Measurements from ENCODE around the gene PXYLP1.

Gene PXYLP1

DNA sequence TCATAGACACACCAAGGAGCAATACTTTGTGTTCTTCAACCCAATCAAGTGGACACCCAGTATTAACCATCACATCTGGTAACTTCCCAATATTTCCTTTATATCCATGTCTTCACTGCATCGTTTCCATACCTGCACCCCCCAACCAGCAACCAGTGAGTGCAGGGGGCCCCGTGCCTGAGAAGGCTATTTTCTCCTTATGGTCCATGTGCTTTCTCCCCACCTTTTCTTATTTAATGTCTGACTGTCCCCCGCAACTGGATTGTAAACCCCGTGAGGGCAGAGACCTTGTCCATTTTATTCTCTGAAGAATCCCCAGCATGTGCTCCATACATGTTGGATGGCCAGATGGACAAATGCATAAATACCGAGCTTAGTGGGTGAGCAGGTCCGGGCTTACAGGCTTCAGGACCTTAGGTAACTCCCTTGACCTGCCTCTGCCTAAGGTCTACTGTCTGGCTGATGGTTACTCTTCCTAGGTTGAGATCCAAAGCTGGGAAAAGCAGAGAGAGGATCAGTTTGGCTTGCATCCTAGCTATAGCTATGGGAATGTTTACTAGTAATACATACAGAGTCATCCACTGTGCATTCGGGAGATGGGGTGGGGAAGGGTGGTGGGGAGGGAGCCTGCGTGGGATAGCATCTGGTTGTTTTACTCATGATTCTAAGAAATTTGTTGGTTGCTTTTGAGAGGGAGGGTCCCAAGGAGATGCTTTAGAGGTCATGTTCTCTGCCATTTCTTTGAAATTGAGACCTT, 41.5 kb downstream of the PXYLP1 start:
- DNase-seq (ENCODE audit: low read depth) = no peak

DNA sequence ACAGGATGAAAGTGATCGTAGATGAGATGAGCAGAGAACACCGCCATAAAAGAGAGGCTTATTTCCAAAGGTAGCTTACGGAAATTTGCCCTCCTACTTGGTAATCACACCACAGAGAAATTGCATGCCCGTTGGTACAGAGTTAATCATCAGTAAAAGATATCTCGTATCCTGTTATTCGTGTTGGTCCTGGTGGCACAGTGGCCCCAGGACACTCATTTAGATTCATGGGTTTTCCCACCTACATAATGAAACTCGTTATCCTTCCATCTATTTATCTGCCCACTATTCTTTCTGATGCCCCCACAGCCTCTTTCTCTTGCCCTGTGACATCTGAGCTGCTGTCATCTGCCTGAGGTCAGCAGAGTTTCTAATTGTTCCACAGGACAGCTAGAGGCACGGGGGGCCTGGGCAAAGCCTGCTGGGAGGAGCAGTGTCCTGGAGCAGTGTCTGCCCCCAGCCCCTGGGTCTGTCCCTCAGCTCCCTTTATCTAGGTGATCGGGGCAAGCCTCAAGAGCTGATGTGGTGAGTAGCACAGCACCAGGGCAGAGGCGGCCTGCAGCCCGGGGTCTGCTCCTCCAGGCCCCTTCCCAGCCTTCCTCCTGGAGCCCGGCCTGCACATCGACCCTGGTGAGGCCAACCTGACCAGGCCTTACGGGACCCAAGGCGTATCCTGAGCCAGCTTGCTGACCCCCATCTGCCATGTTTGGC, 42.2 kb downstream of the PXYLP1 start:
- DNase-seq (ENCODE audit: low read depth) = no peak

DNA sequence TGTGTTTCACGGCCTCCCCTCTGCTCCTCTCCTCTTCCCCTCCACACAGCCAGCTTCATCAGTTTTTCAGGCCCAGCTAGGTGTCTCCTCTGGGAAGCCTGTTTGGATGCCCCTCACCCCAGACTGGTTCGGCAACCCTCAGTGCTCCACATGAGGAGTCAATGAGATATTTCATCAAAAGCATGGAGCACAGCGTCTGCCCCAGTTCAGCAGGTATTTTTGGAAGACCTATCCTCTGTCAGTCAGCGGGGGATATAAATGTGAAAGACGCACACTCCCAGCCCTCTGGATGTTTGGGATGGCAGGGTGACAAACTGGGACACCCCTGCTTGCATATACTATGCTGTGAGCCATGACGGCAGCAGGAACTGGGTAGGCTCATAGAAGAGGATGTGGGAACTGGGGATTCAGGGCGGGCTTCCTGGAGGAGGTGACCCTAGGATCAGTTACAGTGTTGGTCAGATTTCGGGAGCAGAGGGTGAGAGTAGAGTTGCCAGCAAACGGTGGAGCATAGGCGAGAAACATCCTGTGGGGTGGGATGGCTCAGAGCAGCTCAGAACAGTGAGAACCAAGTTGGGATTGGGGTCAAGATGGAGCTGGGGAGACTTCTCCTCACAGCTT, 42.9 kb downstream of the PXYLP1 start:
- DNase-seq (ENCODE audit: low read depth) = no peak

DNA sequence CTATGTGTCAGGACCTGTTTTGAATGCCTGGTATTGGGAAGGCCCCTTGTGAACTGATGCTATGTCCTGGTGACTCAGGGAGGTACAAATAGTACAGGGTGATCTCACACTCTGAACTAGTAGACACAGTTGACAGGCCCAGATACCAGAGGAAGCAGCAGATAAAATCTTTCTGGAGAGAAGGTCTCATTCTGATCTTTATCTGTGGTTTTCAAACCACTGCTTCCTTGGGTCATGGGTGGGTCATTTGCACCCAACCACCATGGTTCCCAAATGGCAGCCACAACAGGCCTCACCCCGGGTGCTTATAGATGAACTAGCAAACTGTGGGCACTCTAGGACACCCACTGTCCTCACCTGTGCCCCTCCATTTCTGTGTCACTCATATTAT, 43.4 kb downstream of the PXYLP1 start:
- DNase-seq (ENCODE audit: low read depth) = no peak

DNA sequence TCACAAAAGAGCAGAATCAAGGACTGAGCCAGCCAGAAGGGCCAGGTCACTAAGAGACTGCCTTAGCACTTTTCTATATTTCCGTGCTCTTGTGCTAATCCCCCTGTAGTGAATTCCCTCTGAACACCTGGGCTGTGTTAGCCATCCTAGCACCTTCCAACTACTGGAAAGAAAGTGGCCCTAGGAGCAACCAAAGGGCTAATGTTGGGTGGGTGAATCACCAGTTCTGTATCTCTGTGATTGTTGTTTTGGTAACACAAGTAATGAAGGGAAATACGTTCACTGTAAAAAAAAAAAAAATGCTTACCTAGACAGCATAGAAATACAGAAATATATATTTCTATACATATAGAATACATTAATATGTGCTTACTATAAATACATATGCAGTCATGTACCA, 43.9 kb downstream of the PXYLP1 start:
- DNase-seq (ENCODE audit: low read depth) = no peak

DNA sequence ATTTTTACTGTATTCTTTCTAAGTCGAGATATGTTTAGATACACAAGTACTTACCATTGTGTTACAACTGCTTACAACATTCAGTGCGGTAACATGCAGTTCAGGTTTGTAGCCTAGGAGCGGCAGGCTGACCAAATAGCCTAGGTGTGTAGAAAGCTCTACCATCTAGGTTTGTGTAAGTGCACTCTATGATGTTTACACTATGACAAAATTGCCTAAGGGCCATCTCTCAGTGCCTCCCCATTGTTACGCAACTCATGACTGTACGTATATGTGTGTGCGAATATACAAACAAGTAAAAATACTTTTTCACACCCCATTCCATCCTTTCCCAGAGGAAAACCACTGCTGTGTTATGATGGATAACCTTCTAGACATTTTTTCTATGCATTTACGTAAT, 44.3 kb downstream of the PXYLP1 start:
- DNase-seq (ENCODE audit: low read depth) = no peak

DNA sequence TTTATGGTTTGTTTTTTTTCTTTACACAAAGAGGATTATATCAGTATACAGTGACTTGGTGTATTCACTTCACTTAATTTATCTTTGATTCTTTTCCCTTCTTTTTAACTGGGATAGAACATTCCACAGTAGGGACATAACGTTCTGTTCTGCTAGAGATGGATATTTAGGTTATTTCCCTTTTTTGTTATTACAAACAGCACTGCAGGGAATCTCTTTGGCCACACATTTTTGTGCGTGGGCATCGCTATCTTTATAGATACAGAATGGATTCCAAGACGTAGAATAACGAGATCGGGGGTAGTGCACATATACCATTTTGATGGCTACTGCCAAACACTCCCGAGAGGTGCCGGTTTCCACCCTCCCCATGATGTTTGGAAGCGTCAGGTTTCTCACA, 44.8 kb downstream of the PXYLP1 start:
- no peak for DNase-seq (ENCODE audit: low read depth)

DNA sequence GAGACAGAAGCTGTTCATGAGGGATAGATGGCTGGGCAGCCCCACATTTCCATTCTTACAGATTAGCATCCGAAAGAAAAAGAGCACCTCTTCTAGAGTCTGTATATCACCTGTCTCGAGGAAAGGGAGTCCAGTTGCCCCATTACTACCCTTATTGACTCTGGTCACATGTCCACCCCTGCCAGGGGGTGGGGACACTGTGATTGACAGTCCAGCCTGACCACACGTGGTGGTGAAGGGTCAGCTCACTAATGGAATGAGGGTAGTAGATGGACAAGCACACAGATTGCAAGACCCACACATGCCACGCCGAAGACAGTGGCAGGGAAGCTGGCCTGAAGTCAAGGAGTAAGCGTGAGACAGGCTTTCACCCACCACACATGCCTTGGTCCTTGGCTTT, 45.8 kb downstream of the PXYLP1 start:
- no peak for DNase-seq (ENCODE audit: low read depth)

DNA sequence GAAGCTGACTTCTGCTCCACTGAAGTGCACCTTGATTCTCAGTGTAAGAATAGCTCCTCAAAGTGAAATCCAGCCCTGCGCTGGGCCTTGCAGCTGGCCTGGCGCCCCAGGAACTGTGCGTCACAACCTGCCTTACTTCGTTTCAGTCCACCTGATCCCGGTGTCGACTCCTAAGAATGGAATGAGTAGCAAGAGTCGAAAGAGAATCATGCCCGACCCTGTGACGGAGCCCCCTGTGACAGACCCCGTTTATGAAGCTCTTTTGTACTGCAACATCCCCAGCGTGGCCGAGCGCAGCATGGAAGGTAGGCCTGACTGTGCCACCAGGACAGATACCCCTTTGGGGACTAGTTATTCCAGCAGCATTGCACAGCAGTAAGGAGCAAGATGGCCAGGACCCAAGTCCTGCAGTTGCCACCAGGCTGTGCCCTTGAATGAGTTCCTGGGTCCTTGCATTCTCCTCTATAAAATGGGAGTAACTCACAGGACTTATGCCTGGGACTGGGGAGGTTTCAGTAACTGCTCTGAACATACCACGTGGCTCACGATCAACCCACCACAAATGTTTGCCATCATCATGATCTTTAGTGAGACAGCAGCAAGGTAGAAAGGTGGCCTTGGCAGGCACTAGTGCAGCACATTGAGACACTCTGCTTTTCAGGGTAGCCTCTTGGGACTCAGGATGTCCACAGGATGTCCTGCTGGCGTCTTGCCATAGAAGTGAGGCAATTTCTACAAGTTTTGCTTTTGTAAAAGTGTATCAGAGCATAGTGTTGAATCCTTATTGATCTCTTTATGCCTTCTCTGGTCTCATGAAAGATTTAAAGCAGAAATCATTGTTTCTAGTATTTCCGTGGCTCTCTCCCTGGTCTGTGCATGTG, 46.8 kb downstream of the PXYLP1 start:
- DNase-seq (ENCODE audit: low read depth) = no peak

DNA sequence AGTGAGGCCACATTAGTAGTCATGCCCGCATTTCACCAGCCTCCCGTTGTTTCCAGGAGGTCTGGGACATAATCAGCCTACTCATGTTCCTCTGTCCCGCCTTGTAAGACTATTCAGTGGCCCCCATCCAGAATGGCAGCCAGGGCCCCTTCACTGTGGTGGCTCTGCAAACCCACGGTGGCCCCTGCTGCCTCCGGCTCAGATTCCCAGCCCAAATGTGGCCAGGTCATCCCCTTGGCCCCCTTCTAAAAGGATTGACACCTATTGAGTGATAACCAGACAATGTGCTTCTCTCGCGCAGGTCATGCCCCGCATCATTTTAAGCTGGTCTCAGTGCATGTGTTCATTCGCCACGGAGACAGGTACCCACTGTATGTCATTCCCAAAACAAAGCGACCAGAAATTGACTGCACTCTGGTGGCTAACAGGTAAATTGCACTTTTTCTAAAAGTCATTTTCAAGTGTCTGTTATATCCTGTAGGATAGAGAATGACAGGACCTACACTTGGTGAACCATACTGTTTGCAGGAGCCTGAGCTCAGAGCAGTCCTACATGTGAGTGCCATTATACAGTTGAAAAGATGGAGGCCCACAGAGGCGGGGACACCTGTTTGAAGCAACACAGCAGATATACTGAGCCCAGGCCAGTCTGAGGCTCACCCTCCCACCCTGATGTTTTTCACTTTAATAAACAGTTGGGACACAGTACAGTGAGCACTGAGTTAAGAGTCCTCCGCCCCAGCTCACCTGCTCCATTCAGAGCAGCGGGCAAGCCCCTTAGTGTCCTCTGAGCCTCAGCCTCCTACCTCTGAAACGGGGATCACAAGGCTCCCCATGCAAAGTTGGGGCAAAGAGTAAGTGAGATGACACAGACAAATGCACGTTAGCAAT, 47.7 kb downstream of the PXYLP1 start:
- no peak for DNase-seq (ENCODE audit: low read depth)

DNA sequence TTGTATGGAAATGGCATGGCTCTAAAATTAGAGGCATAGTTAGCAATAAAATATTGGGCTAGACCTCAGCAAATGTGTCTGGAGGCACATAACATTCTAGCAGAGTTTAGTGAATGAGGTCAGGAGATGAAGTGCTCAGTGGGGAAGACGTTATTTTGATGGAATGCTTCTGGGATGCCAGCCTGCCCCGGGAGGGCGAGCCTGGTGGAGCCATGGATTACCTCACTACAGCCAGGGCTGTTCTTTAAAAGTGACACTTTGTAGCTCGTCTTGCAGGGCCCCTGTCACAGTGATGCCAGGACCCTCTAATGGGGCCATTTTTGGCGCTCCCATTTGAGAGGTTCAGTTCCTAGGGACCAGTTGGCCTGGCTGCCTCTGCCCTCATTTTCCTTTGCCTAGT, 48.5 kb downstream of the PXYLP1 start:
- DNase-seq (ENCODE audit: low read depth) = no peak

DNA sequence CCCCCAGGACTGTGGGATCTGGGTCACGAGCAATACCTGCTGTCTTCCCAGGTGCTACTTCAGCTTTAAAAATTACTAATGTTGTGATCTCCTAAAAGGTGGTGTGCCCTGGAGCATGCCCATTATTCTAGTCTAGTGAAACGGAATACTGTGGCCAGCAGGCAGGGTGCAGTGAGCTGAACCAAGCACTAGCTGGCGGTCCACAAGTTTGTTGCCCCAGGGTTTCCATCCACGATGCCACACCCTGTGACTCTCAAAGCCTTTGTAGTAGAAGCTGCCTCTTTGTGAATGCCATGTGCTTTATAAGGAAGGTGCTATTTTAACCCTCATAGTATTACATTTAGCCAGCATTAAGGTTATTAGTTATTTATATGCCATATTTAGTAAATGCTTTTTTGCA, 49.1 kb downstream of the PXYLP1 start:
- DNase-seq (ENCODE audit: low read depth) = no peak

DNA sequence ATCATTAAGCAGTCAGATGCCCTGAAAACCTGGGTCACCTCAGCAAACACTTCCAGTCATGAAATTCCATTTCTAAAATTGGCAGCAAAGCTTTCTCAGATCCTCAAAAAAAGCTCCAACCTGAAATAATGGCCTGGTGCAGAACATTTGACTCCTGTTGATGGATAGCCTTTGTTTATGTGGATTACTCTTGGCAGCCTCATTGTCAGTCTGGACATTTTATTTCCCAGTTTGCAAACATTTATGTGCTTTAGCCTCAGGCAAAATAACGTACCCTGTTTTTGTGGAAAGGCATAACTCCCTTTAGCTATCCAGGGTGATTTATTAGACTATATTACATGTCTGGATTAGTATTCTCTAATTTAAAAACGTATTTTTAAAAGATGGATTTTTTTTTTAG, 53.9 kb downstream of the PXYLP1 start:
- no peak for DNase-seq (ENCODE audit: low read depth)

DNA sequence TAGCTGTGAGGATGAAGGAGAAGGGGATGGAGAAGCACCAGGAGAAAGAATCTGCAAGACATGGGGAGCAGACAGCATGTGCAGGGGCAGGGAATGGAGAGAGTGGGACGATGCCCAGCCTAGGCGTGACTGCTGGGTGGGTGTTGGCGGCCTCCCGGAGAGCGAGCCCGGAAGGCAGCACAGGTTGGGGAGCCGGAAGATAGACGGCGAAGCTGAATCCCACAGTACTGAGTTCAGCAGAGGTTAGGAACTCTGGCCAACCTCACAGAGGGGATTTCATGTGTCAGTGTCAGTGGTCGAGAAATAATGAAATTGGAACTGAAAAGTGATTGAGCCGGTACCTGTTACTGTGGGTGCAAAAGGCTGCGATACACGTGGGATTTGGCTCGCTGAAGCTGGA, 55.2 kb downstream of the PXYLP1 start:
- no peak for DNase-seq (ENCODE audit: low read depth)

DNA sequence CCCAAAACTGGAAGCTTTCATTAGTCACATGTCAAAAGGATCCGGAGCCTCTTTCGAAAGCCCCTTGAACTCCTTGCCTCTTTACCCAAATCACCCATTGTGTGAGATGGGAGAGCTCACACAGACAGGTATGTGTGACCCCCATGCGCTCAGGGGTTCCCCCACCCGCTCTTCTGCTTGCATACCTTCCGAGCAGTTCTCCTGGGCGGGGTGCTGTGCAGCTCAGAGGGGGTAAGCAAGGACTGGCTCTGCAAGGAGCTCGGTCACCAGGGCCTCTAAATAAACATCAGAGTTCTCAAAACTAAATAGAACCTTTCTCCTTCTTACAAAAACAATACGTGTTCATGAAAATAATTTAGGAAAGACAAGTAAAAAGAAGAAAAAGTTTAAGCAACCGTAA, 55.7 kb downstream of the PXYLP1 start:
- DNase-seq (ENCODE audit: low read depth) = no peak

DNA sequence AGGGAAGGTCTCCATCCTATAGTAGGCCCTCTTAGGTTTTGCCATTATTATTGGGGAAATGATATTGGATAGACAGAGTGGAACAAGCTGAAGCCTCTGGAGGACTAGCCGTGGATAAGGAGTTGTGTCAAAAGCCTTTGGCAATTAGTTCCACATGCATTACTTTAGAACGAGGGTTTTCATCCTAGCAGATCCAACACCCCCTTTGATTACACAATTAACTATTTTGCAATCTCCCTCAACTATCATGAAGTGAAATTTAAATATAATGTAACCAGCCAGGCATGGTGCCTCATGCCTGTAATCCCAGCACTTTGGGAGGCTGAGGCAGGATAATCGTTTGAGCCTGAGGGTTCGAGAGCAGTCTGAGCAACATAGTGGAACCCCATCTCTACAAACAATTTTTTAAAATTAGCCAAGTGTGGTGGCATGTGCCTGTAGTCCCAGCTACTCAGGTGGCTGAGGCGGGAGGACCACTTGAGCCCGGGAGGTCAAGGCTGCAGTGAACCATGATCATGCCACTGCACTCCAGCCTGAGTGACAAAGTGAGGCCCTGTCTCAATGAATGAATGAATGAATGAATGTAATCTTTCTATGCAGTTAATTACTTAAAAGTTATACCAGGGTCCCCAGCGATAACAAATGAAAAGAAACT, 56.8 kb downstream of the PXYLP1 start:
- DNase-seq (ENCODE audit: low read depth) = no peak

DNA sequence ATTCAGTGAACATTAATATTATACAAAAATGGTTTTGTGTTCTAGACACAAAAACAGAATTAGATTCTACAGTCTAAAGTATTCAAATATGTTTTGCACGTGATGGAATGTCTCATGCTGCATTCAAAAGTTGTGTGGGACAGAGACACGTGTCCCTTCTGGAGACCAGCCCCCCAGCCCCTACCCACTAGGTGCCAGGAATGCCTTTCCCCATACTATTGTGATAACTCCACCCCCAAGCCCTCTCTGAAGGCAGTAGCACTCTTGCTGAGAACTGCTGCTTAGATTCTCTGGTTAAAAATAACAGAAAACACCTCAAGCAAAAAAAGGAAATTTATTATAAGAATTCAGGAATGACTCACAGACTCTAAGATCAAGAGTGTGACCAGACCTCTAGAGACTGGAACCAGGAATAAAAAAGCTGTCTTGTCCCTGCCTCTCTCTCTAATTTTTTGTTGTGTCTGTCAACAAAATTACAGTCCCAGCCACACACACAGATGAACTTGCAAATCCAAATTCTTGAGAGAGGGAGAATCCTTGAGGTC, 57.7 kb downstream of the PXYLP1 start:
- no peak for DNase-seq (ENCODE audit: low read depth)

DNA sequence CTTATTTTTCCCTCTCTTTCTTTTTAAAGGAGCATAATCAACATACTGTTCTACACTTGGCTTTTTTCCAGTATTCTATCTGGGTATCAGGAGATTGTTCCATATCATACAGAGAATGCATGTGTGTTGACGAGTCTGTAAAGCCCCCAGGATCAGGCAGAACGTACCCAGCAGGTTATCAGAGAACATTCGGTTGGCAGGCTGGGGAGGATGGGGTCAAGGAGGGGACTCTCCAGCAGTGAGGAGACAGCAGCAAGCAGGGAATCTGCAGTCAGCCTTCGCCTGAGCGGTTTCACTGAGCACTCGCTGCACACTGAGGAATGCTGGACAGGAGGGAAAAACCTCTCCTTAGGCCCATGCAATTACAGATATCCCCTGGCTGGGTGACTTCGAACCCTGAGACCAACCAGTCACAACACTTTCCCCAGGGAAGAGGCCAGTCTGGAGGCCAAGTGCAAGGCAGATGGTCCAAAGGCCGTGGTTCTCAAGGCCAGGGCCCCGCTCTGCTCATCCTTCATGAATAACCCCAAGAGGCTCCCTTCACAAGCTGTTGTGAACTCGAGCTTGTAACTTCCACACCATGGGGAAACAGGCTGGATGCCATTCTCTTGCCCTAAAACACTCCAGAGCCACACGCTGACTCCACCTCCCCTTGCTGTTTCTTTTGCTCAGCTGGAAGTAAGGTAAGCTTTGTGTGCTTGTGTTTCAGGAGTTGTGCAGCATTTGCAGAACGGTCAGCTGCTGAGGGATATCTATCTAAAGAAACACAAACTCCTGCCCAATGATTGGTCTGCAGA, 60.1 kb downstream of the PXYLP1 start:
- no peak for DNase-seq (ENCODE audit: low read depth)

DNA sequence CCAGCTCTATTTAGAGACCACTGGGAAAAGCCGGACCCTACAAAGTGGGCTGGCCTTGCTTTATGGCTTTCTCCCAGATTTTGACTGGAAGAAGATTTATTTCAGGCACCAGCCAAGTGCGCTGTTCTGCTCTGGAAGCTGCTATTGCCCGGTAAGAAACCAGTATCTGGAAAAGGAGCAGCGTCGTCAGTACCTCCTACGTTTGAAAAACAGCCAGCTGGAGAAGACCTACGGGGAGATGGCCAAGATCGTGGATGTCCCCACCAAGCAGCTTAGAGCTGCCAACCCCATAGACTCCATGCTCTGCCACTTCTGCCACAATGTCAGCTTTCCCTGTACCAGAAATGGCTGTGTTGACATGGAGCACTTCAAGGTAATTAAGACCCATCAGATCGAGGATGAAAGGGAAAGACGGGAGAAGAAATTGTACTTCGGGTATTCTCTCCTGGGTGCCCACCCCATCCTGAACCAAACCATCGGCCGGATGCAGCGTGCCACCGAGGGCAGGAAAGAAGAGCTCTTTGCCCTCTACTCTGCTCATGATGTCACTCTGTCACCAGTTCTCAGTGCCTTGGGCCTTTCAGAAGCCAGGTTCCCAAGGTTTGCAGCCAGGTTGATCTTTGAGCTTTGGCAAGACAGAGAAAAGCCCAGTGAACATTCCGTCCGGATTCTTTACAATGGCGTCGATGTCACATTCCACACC, 60.9 kb downstream of the PXYLP1 start:
- no peak for DNase-seq (ENCODE audit: low read depth)
